ENCODE measurements around the gene MEI1.
"Not testable (repeated sequence)": the region's sequence is repeated elsewhere in the genome, so short reads cannot be mapped to it uniquely, and the experiment has no call there.

DNA sequence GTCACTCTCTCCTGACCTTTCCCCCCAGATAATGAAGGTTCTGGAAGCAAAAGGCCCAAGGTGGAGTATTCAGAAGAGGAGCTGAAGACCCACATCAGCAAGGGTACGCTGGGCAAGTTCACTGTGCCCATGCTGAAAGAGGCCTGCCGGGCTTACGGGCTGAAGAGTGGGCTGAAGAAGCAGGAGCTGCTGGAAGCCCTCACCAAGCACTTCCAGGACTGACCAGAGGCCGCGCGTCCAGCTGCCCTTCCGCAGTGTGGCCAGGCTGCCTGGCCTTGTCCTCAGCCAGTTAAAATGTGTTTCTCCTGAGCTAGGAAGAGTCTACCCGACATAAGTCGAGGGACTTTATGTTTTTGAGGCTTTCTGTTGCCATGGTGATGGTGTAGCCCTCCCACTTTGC lies 35.7 kb upstream of the MEI1 start:
- TF ChIP-seq, protein P1, sequence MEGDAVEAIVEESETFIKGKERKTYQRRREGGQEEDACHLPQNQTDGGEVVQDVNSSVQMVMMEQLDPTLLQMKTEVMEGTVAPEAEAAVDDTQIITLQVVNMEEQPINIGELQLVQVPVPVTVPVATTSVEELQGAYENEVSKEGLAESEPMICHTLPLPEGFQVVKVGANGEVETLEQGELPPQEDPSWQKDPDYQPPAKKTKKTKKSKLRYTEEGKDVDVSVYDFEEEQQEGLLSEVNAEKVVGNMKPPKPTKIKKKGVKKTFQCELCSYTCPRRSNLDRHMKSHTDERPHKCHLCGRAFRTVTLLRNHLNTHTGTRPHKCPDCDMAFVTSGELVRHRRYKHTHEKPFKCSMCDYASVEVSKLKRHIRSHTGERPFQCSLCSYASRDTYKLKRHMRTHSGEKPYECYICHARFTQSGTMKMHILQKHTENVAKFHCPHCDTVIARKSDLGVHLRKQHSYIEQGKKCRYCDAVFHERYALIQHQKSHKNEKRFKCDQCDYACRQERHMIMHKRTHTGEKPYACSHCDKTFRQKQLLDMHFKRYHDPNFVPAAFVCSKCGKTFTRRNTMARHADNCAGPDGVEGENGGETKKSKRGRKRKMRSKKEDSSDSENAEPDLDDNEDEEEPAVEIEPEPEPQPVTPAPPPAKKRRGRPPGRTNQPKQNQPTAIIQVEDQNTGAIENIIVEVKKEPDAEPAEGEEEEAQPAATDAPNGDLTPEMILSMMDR (conservative IDR thresholded peaks at IDR 0.05; ENCODE audit: low read depth, low read length) = not testable (repeated sequence)
- TF ChIP-seq EZH2 (IDR thresholded peaks at IDR 0.05; ENCODE audit: borderline replicate concordance, low read depth, low read length, poor library complexity, severe bottlenecking) = not testable (repeated sequence)

Measured in A673 (cell line).